Stimulated activated CD8-positive, alpha-beta memory T cell treated with anti-CD3 and anti-CD28 coated beads, Interleukin-2, amount 100 ng/mL, for 1 hour (primary cell): Measurements from ENCODE around the gene TEAD1.

Experiments used
- DNase-seq, 2 donors: peaks; one replicate each; pipeline ENCODE4 v3.0.0-alpha.2; 2020; ENCODE audit warnings: low read depth in 2 of 2

Gene TEAD1

DNA sequence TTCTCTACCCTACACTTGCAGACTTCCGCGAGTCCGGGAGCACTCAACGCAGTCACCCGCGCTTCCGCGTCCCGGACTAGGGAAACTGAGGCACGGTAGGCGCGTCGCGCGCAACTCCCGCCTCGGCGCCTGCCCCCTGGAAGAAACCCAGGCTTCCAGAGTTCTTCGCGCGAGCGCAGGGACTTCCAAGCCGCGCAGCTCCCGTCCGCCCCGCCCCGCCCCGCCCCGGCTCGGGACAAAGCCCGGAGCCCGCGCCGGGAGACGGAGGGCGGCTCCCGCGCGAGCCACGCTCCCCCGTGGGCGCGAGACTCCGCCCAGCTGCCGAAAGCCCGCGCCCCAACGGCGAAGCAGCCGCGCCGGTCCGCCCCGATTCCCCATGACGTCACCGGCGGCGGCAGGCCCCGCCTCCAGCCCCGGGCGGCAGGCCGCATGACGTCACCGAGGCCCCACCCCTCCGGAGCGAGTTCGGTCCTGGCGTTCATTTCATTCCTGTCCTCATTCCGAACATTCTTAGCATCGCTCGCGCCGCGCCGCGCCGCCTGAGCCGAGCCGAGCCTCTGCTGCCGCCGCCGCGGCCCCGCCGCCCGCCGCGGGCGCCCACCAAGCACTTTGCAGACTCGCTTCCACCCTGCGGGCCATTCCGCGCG, at the start of gene TEAD1:
Gene TEAD1 (plus strand): TSS at position 498 of the 647 bp plus-strand sequence.
- DNase-seq = peak; percentile 29 to 66

DNA sequence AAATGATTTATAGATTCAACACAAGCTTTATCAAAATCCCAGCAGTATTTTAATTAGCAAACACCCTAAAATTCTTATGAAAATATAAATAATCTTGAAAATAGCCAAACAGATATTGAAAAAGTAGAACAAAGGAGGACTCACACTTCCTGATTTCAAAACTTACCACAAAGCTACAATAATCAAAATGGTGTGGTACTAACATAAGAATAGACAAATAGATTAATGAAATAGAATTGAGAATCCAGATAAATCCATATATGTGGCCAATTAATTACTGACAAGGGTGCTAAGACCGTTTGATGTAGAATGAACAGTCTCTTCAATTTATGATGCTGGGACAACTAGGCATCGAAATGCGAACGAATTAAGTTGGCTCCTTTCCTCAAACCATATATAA, 49.6 kb upstream of the TEAD1 start:
- no peak for DNase-seq

DNA sequence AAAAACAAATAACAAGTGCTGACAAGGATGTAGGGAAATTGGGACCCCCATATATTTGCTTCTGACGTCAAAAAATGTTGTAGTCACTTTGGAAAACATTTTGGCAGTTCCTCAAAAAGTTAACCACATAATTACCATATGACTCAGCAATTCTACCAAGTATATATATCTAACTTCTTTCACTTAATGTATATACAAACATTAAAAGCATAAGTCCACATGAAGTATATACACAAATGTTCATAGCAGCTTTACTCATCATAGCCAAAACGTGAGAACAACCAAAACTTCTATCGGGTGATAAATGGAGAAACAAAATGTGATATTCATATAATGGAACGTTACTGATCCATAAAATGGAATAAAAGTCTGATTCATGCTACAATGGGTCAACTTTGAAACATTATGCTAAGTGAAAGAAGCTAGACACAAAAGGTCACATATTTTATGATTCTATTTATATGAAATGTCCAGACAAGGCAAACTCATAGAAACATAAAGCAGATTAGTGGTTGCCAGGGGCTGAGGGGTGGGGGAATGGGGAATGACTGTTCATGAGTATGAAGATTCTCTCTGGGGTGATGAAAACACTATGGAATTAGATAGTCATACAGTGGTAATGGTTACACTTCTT, 48.7 kb upstream of the TEAD1 start:
- DNase-seq = no peak

DNA sequence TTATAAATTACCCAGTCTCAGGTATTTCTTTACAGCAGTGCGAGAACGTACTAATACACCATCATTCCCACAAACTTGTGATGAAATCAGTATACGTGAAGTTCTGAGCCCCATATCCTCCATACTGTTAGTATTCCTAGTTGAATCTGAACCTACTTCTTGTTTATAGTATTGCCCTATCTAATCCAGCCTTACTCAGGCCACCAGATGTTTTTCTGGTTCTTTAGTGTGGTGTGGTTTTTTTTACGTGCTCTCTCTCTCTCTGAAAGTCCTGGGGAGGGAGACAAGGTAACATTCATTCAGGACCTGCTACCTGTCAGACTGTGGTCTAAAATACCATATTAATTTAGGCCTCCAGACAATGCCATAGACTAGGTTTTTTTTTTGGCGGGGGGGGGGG, 47.6 kb upstream of the TEAD1 start:
- no peak for DNase-seq

DNA sequence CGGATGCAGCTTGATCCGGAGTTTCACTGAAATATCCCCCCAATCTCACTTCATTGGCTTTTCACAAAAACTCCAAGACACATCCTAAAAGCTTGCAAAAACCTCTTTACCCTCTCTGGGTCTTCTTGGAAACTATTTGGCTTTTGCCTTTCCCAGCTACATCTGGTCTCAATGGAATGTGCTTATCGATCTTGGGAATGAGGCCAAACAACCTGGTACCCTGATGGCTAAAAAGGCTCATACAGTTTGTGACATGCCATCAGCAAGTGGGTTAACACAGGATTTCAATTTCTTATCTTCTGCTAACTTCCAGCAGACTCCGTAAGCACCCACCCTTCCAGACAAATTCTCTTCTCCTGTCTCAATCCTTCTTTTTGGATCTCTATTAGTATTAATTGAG, 45.9 kb upstream of the TEAD1 start:
- DNase-seq = no peak

DNA sequence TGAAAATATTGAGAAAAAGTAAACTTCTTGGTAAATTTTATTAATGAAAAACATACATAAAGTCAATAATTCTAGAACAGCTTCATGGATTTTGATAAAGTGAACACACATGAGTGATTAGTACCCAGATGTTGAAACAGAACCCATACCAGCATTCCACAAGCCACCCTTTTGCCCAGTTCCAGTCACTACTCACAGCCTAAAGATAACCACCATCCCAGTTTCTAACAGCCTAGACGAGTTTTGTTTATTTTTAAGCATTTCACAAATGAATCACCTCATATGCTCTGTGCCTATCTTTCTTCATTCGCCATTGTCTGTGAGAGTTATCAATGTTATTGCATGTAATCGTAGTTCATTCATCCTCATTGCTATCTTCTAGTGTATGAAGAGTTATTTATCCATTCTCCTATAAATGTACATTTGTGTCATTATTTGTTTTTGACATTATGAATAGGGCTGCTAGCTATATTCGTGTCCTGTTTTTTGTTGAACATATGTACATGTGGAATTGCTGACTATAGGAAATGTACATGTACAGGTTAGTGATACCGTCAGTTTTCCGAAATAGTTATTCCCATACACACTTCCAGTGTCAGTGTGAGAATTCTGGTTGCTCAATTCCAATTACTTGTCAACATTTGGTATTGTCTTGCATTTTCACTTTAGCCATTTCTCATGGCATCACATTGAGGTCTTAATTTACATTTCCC, 44.5 kb upstream of the TEAD1 start:
- no peak for DNase-seq

DNA sequence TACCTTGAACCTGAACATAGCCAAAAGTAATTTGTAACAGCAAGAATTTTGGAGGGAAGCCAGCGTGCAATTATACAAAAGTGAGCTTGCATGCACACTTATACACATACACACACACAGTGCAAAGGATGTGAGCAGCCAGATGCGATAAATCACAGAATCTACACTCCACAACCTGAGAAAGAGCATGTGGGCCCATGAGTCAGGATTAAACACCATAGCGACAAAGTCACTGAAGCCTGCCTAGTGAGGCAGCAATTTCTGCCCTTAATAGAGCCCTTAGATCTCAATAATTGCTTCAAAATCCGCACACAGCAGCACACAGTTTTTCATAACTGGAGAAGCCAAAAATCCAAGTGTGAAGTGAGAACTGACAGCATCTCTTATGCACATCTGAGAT, 42.6 kb upstream of the TEAD1 start:
- no peak for DNase-seq

DNA sequence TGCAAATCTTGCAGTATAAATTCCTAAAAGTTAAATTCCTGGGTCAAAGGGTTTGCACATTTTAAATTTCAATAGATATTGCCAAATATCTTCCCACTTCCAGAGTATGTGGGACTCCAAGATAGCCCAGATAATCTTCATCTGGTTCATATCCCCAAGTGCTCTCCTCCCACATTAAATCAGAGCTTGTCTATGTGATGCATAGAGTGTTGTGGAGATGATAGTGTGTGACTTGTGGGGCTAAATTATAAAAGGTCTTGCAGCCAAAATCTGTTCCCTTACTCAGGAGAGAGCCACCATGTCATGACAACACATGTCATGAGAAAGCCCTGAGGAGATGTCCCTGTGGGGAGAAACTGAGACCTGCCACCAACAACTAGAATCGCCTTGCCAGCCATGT, 39.9 kb upstream of the TEAD1 start:
- DNase-seq = no peak

DNA sequence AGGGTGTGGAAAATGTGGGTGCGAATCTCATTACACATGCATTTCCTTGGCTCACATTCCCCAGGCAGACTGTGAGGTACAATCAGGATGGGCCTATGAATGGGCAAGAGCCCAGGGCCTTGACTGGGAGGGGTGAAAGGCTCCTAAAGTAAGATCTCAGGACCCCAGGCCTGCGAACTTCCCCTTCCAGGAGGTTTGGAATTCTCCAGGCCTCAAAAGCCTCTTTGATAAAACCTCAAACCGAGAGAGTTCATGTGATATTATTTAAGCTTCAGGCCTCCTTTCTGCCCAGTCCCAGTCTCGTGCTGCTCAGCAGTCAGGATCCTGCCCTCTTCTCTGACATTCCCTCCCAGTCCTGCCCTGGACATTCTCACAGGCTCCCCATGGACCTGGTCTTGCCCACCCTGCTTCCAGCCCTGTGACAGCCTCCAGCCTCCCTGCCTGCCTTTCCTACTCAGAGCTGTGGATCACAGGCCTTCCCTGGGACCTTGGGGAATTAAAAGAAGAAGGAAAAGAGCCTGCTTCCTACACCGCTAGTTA, 37.3 kb upstream of the TEAD1 start:
- no peak for DNase-seq

DNA sequence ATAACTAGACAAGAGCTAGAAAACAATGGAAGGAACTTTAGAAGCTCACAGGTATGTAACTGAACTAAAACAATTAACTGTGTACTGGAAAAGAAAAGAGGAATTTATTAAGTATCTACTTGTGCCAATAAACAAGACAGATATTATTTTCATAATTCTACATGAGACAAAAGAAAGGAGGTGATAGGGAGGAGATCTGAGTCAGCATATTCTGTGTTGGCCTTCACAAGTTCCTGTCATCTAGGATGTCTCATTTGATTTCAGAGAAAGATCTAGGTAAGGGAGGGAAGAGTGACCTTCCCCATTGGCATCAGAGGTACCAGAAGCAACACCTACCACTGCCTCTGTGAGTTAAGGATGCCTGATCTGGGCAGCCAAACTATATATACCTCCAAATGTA, 34.8 kb upstream of the TEAD1 start:
- no peak for DNase-seq

DNA sequence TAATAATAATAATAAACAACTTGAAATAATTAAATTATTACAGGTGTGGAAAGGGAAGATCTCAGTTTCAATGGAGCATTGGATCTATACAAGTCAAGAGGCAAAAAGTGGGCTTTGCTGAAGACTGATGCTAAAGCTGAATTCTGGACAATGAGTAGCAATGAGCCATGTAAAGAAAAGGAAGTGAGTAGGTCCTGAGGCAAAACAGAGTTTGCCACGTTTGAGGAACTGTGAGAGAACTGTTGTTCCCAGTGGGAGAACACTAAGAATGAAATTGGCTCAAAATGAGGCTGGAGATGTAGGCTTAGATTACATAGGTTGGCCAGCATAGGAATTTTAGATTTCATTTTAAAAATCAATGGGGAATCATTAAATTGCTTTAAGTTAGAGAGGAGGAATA, 33.9 kb upstream of the TEAD1 start:
- no peak for DNase-seq

DNA sequence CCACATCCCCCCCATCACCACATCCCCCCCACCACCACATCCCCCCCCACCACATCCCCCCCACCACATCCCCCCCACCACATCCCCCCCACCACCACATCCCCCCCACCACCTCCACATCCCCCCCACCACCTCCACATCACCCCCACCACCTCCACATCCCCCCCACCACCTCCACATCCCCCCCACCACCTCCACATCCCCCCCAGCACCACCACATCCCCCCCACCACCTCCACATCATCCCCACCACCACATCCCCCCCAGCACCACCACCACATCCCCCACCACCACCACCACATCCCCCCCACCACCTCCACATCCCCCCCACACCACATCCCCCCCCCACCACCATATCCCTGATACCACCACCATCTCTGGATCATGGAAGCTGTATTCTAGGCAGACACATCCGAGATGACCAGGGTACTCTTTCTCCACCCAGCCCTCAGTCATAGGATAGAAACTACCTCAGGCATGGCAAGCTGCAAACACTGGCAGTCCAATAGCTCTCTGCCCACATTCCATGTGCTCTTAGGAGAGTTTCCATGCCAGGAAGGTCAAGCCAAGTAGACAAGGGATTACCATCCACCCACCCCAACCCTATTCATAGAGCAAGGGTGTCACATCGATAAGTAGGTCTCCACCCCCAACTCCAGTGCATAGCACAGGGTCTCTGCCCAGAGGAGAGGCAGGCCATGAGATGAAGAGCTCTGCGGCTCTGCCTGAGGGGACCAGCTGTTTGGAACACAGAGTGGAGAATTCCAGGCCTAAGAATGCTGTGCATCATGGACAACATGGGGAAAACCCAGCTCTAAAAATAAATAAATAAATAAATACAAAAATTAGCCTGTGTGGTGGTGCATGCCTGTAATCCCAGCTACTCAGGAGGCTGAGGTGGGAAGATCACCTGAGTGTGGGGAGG, 33.0 kb upstream of the TEAD1 start:
- DNase-seq = no peak

DNA sequence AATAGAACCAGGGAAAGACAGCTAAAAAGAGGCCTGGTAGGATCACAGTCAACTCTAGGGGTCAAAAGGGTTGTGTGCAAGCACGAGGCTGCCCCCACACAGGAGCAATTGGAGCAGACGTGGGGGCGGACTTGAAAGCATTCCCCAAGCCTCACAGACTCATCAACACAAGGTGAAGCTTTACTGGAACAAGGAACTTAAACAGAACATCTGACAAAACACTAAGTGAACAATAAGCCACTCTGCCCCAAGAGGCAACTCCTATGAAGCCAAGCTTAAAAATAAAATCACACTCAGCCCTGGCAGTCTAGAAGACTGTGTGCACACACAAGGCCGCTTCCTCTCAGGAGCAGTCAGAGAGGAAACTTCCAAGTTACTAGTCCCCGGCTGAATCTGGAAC, 32.2 kb upstream of the TEAD1 start:
- no peak for DNase-seq

DNA sequence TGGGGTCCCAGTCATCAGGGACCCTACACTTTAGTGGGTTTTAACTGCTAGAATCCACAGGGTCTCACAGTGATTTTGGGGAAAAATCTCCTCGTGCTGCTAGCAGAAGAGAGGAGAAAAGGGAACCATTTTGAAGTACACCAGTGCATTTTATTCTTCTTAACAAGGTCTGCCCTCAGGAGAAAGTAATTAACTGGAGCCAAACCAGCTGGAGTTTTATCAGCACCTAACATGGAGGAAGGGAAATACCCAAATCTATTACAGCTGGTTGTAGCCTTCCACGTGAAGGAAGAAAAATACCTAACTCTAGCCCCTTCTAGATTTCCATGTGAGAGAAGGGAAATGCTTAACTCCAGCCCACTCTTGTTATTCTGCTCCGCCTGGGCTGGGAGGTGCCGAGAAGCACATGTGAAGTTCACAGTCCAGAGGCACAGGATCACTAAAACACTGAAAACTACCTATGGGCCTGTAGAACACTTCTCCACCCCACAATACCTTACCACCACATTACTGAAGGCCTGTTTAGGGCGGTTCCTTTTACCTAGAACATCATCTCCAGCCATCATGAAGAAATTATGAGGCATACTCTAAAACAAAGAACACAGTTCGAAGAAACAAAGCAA, 31.3 kb upstream of the TEAD1 start:
- no peak for DNase-seq

DNA sequence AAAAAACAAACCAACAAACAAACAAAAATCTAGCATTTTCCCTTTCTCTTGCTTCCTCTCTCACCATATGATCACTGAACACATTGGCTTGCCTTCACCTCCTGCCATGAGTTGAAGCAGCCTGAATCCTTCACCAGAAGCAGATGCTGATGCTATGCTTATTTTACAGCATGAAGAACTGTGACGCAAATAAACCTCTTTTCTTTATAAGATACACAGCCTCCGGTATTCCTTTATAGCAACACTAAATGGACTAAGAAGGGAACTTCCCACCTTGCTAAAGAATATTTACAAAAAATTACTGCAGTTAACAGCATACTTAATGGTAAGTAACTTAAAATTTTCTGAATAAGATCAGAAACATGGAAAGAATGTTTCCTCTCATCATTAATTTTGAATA, 27.7 kb upstream of the TEAD1 start:
- no peak for DNase-seq

DNA sequence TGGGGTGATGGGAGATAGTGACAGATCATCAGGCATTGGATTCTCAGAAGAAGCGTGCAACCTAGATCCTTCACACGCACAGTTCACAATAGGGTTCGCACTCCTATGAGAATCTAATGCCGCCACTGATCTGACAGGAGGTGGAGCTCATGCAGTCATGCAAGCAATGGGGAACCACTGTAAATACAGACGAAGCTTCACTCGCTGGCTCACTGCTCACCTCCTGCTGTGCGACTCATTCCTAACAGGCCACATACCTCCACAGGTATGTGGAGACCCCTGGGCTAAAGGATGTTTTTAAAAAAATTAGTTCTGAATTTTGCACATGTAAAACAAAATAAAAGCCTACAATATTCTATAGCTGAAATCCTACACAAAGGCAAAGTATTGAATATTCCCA, 20.5 kb upstream of the TEAD1 start:
- DNase-seq = no peak

DNA sequence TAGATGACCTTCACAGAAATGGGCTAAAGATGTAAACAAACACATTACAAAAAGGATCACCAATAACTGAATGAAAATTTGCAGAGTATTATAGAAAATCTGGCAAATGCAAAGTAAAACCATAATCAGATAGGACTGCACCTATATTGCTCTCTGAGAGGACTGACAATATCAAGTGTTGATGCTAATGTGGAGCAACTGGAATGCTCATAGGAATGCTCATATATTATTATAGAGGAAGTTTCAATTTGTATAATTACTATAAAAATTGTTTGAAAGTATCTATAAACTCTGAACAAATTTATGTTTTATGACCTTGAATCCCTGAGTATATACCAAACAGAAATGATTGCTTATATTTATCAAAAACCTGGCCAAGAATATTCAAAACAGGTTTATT, 18.4 kb upstream of the TEAD1 start:
- DNase-seq = no peak

DNA sequence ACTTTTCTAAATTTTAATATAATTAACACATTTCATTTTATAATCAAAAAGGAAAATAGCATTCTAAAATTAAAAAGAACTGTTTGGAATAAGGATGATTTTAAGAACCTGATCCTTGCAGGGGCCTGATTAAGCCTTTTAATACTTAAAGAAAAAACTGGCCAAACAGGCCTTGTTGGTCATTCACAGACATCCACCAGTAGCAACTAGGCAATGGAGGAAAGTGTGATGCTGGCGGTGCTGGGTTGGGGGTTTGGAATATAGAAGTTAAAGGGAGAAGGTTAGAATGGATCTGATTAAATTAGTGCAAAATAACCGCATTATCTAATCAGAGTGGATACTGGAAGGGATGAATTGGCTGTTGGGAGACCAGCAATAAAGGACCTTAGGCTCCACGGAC, 16.9 kb upstream of the TEAD1 start:
- no peak for DNase-seq

DNA sequence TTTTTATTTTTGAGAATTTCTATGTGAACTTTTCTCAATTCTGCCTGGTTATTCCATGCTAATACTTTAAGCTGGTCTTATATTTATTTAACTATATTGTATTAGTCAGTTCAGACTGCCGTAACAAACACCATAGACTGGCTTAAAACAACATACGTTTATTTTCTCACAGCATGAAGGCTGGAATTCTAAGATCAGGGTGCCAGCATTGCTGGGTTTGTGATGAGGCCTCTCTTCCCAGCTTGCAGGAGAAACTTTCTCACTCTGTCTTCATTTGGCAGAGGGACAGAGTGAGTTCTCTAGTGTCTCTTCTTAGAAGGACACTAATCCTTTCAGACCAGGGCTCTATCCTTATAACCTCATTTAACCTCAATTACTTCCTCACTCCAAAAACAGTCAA, 16.2 kb upstream of the TEAD1 start:
- no peak for DNase-seq

DNA sequence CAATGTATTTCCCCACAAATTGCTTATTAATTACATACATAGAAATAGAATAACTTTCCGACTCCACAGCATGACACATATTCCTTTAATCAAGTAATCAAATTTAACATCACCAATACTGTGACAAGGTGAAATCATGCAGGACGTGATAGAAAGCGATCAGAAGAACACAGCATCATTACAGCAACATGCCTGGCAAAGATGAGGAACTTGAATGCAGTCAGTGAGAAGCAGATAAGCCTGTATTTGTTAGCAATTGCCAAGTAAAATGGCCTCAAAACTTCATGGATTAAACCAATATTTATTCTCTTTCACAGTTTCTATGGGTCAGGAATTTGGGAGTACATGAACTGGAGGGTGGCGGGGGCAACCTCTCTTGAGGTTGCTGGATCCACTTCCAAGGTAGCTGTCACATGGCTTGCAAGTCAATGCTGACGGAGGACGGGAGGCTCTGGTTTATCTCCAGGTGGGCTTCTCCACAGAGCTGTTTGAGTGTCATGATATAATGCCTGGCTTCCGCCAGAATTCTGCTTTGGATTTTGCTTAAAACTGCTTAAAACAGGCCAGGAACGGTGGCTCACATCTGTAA, 12.0 kb upstream of the TEAD1 start:
- no peak for DNase-seq

DNA sequence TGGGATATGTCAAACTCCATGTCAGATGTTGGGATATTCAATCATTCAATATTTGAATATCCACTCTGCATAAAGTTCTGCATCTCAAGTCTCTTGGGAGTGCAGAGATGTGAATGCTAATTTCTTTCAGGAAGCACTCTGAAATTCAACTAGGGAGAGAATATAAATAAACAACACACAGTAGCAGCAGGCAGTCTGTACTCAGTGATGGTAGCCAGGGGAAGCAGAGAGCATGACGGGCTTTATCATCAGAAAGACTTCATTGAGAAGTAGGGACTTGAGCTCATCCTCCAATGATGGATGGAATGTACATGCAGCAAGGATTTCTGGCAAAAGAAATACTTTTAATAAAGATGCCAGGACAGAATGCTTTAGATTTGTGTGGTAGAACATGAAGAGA, 9.8 kb upstream of the TEAD1 start:
- DNase-seq = no peak
